ENCODE measurements around the gene DISC1. TPM values are rescaled to one million over a fixed set of nuclear protein-coding genes. Genes with fewer than 3 reads are reported as not detected.

The DISC1 gene
- total and polyA plus RNA-seq, 2 of the 13 experiments (the other 11 are each of a cell fraction or from before 2014, with no cell fraction given), result 4.2 to 4.6 TPM

DNA sequence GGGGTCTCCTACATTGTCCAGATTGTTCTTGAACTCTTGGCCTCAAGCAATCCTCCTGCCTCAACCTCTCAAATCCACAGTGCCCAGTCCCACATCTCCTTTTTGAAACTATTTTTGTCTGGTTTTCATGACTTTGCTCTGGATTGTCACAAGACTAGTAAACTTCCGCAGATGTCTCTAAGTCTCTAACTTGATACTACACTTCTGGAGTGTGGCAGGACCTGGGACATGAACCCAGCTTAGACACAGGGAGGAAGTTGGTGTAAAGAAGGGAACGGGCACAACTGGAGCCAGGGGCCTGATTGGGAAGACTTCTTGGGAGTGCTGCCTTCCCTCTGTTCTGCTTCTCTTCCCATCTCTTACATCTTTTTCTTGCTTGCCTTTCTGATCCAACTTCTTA is 16.2 kb upstream of the DISC1 start:
- 0 out of 2 replicates have a peak, but pooled peaks cover 1% of the 10 kb centered on the region for H3K4me1 ChIP-seq (ENCODE audit: insufficient read depth, low read length)
- no peaks in the 10 kb centered on the region for H3K36me3 ChIP-seq (replicated peaks in 1 of 2; ENCODE audit: control insufficient read depth in 1 of 2, insufficient read depth in 2 of 2, low read length in 2 of 2)
- ATAC-seq (no peak), FAIRE-seq (no peak), DNase-seq (ENCODE audit: low spot score) (no peak)
- WGBS (ENCODE audit: low lambda C conversion rate), result 31% methylated on average over 2 of the region's 2 CpGs
- H3K4me3 ChIP-seq (replicated peaks in 1 of 3; ENCODE audit: insufficient read depth in 1 of 3, low read depth in 2 of 3, low read length in 3 of 3), result no peak overlapping the region
- no peak overlapping the region for H3K4me2 ChIP-seq (ENCODE audit: low read depth, low read length)
- ChIA-PET CTCF (ENCODE audit: low intra/inter-chr PET ratio, low total read pairs) (no interaction called here), POLR2A (no interaction called here)
- no peak overlapping the region for H3K27ac ChIP-seq (ENCODE audit: extremely low read length, insufficient read depth, low read length)
- BruUV-seq (replicated peaks), result no TSS peak
- intact Hi-C loops (cut with micrococcal nuclease; ENCODE audit: unreplicated experiment) (no loop called here), in situ Hi-C loops (cut with HindIII; ENCODE audit: extremely low pct_ligation_motif_present, low pct_unique_long_range_greater_than_20kb) (no loop called here)
- H3K79me2 ChIP-seq (ENCODE audit: insufficient read depth, low read length), result no peaks in the 10 kb centered on the region
- TF ChIP-seq ZNF224 (CRISPR knock-in tag; IDR thresholded peaks at IDR 0.05) (no peak), ZNF331 (CRISPR knock-in tag; IDR thresholded peaks at IDR 0.05) (no peak), MBNL3 (CRISPR knock-in tag; conservative IDR thresholded peaks at IDR 0.05) (no peak), ZNF484 (CRISPR knock-in tag; IDR thresholded peaks at IDR 0.05; ENCODE audit: borderline replicate concordance, low read depth) (no peak), SP5 (CRISPR knock-in tag; IDR thresholded peaks at IDR 0.05; ENCODE audit: borderline replicate concordance, low read depth) (no peak), TP53 (CRISPR knock-in tag; conservative IDR thresholded peaks at IDR 0.05) (no peak), ZNF660 (CRISPR knock-in tag; IDR thresholded peaks at IDR 0.05; ENCODE audit: borderline replicate concordance, low read depth) (no peak), TEAD2 (CRISPR knock-in tag; IDR thresholded peaks at IDR 0.05) (no peak), ZBTB38 (CRISPR knock-in tag; IDR thresholded peaks at IDR 0.05) (no peak)
- TF ChIP-seq, protein P1, sequence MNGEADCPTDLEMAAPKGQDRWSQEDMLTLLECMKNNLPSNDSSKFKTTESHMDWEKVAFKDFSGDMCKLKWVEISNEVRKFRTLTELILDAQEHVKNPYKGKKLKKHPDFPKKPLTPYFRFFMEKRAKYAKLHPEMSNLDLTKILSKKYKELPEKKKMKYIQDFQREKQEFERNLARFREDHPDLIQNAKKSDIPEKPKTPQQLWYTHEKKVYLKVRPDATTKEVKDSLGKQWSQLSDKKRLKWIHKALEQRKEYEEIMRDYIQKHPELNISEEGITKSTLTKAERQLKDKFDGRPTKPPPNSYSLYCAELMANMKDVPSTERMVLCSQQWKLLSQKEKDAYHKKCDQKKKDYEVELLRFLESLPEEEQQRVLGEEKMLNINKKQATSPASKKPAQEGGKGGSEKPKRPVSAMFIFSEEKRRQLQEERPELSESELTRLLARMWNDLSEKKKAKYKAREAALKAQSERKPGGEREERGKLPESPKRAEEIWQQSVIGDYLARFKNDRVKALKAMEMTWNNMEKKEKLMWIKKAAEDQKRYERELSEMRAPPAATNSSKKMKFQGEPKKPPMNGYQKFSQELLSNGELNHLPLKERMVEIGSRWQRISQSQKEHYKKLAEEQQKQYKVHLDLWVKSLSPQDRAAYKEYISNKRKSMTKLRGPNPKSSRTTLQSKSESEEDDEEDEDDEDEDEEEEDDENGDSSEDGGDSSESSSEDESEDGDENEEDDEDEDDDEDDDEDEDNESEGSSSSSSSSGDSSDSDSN (CRISPR knock-in tag; IDR thresholded peaks at IDR 0.05), result no peak
- TF ChIP-seq, protein P2, sequence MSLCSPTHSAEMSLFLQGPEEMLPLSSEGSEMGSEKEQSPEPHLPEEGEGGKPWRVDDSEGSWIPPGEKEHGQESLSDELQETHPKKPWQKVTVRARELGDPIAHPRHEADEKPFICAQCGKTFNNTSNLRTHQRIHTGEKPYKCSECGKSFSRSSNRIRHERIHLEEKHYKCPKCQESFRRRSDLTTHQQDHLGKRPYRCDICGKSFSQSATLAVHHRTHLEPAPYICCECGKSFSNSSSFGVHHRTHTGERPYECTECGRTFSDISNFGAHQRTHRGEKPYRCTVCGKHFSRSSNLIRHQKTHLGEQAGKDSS (CRISPR knock-in tag; IDR thresholded peaks at IDR 0.05; ENCODE audit: borderline replicate concordance, low read depth), result no peak
- TF ChIP-seq, protein P3, sequence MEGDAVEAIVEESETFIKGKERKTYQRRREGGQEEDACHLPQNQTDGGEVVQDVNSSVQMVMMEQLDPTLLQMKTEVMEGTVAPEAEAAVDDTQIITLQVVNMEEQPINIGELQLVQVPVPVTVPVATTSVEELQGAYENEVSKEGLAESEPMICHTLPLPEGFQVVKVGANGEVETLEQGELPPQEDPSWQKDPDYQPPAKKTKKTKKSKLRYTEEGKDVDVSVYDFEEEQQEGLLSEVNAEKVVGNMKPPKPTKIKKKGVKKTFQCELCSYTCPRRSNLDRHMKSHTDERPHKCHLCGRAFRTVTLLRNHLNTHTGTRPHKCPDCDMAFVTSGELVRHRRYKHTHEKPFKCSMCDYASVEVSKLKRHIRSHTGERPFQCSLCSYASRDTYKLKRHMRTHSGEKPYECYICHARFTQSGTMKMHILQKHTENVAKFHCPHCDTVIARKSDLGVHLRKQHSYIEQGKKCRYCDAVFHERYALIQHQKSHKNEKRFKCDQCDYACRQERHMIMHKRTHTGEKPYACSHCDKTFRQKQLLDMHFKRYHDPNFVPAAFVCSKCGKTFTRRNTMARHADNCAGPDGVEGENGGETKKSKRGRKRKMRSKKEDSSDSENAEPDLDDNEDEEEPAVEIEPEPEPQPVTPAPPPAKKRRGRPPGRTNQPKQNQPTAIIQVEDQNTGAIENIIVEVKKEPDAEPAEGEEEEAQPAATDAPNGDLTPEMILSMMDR (CRISPR knock-in tag; IDR thresholded peaks at IDR 0.05), result no peak
- H4K20me1 ChIP-seq (ENCODE audit: insufficient read depth, low read length), result no peaks in the 10 kb centered on the region
- no peaks in the 10 kb centered on the region; a peak in 1 of 5 replicates for H3K27me3 ChIP-seq (ENCODE audit: control insufficient read depth in 1 of 2, insufficient read depth in 2 of 2, low read length in 2 of 2)
- no peak overlapping the region for H2AFZ ChIP-seq (ENCODE audit: low read length)
- no peaks in the 10 kb centered on the region for H3K9me3 ChIP-seq (ENCODE audit: low read length)
- H3K9ac ChIP-seq (ENCODE audit: insufficient read depth, low read depth, low read length), result no peak overlapping the region
